Non-pigmented ciliary epithelial cell (primary cell): Measurements from ENCODE around the gene NUP188.

ENCODE experiments used
- DNase-seq: peaks from one replicate; pipeline ENCODE4 v3.0.0-alpha.2; 2010; ENCODE audit warnings: low read depth

The NUP188 gene

DNA sequence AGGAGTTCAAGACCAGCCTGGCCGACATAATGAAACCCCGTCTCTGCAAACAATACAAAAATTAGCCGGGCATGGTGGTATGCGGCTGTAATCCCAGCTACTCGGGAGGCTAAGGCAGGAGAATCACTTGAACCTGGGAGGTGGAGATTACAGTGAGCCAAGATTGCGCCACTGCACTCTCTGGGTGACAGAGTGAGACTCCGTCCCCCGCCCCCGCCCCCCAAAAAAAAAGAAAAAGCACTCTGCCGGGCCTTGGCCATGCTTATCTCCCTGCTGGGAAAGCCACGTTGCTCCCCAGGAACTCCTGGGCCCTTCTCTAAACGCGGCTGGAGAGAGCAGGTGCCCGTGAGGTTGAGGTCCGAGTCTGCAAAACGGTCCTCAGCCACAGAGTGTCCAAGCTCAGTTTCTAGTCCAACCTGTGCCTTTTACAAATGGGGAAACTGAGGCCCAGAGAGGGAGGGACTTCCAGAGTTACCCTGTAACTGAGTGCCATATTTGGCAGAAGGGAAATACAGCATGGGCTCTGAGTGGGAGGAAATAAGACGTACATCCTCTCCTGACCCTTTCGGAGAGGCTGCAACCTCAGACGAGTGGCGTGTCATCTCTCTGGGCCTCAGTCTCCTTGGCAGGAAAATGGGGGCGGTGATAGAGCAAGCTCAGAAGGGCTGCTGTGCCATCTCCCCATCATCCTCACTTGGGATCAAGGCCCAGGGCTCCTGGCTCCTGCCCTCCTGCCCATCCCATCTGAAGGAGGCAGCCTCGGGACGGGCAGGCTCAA is 33.3 kb upstream of the NUP188 start:
- no peak for DNase-seq

DNA sequence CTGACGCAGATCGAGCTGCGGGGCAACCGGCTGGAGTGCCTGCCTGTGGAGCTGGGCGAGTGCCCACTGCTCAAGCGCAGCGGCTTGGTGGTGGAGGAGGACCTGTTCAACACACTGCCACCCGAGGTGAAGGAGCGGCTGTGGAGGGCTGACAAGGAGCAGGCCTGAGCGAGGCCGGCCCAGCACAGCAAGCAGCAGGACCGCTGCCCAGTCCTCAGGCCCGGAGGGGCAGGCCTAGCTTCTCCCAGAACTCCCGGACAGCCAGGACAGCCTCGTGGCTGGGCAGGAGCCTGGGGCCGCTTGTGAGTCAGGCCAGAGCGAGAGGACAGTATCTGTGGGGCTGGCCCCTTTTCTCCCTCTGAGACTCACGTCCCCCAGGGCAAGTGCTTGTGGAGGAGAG is 31.3 kb upstream of the NUP188 start:
- no peak for DNase-seq

DNA sequence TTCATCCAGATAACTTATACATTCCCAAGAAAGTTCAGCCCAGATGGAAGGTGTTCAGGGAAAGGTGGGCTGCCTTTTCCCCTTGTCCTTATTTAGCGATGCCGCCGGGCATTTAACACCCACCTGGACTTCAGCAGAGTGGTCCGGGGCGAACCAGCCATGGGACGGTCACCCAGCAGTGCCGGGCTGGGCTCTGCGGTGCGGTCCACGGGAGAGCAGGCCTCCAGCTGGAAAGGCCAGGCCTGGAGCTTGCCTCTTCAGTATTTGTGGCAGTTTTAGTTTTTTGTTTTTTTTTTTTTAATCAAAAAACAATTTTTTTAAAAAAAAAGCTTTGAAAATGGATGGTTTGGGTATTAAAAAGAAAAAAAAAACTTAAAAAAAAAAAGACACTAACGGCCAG is 30.8 kb upstream of the NUP188 start:
- no peak for DNase-seq

DNA sequence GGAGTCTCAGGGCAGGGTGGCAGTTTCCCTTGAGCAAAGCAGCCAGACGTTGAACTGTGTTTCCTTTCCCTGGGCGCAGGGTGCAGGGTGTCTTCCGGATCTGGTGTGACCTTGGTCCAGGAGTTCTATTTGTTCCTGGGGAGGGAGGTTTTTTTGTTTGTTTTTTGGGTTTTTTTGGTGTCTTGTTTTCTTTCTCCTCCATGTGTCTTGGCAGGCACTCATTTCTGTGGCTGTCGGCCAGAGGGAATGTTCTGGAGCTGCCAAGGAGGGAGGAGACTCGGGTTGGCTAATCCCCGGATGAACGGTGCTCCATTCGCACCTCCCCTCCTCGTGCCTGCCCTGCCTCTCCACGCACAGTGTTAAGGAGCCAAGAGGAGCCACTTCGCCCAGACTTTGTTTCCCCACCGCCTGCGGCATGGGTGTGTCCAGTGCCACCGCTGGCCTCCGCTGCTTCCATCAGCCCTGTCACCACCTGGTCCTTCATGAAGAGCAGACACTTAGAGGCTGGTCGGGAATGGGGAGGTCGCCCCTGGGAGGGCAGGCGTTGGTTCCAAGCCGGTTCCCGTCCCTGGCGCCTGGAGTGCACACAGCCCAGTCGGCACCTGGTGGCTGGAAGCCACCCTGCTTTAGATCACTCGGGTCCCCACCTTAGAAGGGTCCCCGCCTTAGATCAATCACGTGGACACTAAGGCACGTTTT is 30.2 kb upstream of the NUP188 start:
- DNase-seq = no peak

DNA sequence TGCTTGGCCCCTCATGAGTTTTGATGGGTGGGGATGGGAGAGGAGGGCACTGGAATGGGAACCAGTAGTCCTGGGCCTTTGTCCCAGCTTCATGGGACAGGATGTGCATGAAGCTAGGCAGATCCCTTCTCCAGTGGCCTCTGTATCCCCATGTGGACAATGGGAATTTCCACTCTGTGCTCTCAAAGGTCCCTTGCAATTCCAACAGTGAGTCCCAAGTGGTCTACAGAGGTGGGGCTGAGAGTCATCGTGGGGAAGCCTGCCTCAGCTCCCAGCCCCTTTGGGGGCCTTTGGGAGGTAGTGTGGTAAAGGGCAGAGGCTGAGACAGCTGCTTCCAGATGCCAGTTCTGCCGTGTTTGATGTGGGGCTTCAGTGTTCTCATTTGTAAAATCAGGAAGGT is 28.6 kb upstream of the NUP188 start:
- no peak for DNase-seq

DNA sequence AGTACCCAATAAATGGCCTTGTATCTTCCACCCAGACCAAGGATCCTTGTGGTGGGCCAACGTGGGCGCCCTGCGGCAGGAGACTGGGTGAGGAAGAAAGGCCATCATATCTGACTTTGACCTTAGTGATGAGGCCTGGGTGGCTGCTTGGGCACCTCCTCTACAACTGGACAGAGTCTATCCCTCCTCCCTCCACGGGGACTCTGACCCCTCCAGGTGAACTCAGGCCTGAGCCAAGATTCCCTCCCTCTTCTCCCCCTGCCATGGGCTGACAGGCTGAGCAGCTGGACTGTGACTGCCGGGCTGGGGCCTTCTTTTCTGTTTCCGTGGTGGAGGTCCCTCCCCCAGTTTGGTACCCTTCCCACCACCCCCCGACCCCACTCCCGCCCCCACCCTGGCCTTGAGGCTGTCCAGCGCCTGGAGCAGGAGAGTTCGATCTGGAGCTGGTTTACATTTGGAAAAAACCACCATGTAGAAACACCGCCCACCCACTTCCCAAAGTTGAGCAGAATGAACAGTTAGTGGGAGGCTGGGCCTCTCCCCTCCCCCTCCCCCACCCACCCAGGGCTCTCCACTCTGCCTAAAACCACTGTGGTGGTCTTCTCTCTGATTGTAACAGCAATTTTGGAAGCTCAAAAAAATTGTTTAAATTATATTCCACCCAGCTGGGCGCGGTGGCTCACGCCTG is 28.0 kb upstream of the NUP188 start:
- DNase-seq = no peak

DNA sequence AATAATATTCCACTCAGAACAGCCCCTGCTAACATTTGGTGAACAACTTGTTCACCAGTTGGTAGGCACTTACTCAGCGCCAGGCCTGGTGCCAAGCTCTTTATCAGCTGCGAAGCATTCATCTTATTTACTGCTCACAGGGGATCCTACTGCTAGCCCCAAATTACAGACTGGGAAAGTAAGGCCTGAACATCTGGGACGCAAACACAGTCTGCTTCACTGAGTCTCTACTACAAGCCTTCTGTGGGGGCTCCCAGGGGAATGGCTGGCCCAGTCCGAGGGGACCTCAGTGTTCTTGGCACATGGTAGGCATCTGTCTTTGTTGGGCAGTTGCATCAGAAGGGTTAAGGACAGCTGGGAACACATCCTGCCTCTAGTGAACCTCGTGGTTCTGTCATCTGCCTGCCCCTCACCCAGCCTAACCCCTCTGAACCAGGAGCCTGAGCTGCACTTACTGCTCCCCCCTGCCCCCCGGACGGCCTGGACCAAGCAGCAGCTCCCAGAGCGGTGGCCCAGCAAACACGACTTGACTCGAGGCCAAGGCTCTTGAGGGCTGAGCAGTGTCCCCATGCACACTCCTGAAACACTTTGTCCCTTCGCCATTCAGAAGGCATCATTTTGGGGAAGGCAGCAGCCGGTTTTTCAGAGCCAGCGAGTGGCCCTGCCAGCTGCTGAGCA is 27.0 kb upstream of the NUP188 start, which contains the start of gene PHYHD1:
PHYHD1 (plus strand) TSS at position 602 of the 678 bp plus-strand sequence. CDS start 1,342 bp downstream, outside the sequence.
- no peak for DNase-seq

DNA sequence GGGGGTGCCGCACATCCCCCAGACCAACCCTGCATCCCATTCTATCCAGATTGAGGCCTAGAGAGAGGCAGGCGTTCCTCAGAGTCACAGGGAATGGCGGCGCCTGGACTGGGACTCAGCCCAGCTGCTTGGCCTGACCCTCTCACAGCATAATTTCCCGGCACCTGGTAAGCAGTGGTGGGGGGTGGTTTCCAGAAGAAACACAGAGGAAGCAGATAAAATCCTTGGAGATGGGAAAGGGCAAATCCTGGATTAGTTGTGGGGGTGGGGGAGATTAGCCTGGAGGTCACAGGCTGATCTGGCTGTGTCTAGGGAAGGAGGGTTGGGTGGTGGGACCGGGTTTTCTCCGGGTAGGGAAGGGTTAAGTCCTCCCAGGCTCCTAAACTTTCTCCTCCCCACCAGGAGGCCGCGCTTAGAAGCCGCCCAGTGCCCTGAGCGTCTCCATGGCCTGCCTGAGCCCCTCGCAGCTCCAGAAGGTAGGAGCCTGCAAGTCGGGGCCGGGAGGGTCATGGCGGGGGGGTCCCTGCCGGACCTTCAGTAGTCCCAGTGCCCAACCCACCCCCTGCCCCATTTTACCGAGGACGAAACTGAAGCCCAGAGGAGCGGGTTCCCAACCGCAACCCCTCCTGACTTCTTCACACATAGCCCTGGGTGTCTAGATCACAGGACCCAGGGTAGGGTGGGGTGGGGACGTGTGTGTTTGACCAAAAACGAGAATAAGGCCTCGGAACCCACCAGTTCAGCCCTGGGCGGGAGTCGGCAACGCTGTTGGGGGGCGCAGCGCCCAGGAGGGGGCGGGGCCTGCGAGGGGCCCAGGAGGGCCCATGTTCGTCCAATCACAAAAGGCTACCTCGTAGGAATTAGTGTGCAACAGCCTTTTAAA is 25.4 kb upstream of the NUP188 start:
- no peak for DNase-seq

DNA sequence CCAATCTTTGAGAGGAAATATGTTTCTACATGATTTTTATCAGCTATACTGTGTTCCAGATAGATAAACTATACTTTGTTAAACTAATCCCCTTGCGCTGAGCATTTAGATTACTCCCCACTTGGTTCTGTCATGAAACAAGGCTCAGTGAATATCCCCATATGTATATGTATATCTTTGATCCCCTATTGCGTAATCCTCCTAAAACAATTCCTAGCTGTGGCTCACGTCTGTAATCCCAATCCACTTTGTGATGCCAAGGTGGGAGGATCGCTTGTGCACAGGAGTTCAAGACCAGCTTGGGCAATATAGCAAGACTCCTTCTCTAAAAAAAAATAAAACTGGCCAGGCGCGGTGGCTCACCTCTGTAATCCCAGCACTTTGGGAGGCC is 24.0 kb upstream of the NUP188 start:
- DNase-seq = no peak

DNA sequence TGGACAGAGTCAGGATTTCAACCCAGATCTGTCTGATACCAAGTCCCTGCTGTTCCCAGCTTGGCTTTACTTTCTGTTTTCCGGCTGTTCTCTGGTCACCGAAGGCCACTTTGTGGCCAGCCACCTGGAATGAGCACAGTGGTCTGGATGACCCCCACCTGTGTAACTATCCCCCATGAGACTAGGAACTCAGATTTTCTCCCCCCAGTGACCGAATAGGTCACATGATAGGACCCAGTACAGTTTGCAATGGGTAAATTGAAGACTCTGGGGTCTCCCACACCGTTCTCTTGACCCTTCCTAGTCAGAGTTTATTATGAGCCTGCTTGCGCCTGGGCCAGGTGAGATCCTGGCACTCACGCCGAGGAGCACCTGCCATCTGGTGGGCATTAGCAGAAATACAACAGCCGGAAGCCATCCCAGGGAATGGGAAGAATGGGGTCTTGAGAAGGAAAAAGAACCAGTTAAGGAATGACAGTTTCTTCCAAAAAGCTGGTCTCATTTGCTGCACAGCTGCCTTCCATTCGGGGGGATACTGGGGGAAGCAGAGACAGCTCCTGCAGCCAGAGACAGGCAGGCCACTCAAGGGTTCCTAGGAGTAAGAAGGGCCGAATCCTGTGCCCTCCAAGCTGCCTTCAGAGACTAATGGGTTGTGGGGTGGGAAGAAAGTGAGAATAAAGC is 19.6 kb upstream of the NUP188 start:
- DNase-seq = no peak

DNA sequence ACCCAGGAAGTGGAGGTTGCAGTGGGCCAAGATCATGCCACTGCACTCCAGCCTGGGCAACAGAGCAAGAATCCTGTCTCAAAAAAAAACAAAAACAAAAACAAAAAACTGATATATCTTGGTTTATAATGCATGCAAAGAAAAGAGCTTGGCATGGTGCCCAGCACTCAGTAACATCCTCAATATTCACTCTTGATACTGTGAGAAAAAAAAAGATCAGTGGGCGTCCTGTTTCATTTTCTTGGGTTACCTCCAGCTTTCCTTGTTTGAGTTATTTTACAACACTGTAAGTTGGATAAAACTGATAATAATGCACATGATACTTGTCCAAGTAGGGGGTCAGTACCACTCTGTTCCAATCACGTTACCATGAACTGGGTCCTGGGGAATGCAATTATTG is 18.9 kb upstream of the NUP188 start:
- no peak for DNase-seq

DNA sequence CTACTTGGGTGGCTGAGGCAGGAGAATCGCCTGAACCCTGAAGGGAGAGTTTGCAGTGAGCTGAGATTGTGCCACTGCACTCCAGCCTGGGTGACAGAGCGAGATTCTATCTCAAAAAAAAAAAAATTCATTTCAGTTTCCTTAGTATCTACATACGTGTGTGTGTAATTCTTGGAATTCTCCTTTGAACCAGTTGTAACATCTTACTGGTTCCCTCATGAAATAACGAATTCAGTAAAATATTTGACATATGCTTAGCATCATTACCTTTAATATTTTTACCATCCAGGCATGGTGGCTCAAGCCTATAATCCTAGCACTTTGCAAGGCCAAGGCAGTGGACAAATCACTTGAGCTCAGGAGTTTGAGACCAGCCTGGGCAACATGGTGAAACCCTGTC is 17.9 kb upstream of the NUP188 start:
- DNase-seq = no peak

DNA sequence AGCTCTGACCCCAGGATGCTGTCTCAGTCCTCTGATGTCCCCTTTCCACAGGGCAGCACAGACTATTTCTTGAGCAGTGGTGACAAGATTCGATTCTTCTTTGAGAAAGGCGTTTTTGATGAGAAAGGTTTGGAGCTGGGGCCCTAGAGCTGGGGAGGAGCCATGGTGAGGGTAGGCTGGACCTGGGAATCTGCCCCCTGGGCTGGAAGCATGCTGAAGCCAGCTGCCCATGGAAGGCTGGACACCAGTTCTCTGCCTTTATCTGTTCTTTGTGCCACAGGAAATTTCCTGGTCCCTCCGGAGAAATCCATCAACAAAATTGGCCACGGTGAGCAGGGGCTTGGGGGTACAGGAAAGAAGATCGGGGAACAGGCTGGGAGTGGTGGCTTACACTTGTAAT is 13.8 kb upstream of the NUP188 start:
- DNase-seq = no peak

DNA sequence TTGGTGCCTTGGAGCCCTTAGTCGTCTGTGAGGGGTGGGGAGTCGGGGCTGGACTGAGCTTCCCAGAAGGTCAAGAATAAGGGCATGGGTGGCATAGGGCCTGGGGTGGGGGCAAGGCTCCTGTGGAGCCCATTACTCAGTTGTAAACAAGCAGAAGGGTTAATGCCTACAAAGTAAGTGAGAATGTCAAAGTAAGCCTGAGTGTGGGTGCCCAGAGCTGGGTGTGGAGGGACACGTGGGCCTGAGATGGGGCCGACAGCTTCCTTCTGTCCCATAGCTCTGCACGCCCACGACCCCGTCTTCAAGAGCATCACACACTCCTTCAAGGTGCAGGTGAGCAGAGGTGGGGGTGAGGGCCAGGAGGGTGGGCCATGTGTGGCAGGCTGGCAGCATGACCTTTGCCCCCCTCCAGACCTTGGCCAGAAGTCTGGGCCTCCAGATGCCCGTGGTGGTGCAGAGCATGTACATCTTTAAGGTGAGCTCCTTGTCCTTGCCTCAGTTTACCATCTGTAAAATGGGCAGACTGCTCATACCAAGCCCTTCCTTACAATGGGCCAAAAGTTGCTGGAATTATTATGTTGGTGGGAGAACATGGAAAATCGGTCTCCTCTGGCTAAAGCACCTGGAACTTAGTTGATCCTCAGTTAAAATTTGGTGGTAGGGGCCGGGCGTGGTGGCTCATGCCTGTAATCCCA is 11.2 kb upstream of the NUP188 start:
- no peak for DNase-seq

DNA sequence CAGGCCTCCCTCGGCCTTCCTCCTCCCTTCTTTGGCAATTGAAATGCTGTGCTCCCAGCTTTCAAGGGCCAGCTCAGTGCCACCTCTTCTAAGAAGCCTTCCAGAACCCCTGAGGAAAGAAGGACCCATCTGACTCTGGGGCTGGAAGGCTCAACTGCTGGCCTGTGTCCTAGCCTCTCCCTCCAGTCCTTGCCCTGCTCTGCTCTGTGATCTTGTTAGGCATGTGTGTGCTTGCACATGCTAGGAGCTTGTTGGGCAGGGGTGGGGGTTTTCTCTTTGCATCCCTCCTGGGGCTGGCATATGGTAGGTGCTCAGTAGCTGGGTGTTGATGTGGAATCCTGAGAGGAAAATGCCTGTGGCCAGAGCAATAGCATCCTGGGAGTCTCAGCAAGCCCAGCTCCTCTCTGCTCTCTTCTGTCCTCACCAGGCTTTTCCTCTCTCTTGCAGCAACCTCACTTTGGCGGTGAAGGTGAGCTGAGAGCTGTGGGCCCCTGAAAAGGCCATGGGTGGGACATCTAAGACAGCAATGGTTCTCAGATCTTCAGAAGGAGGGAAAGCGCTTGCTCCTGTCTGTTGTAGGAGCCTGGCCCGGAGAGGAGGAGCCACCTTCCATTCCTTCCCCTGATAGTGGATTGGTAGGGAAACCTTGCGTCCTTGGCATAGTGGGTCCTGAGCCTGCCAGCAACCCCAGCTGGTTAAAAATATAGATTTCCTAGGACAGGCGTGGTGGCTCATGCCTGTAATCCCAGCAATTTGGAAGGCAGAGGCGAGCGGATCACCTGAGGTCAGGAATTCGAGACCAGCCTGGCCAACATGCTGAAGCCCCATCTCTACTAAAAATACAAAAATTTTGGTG is 10.0 kb upstream of the NUP188 start:
- DNase-seq = no peak

DNA sequence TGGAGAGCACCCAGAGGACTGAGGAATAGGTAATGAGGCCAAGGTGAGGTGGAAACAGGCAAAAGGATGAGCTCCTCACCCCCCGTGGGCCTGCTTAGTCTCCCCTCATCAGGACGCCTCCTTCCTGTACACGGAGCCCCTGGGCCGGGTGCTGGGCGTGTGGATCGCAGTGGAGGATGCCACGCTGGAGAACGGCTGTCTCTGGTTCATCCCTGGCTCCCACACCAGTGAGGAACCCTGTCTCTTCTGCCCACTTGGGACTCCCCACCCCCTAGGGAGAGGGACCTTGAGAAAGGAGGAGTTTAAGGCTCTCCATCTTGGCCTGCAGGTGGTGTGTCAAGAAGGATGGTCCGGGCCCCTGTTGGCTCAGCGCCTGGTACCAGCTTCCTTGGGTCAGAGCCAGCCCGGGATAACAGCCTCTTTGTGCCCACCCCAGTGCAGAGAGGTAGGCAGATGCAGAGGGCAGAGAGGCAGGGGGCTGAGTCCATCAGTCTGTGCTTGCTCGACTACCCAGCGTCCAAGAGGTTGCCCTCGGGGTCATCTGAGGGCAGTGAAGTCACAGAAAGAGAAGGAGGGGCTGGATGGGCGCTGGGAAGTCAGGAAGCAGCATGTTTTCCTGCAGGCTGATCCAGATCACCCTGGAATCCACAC is 7.1 kb upstream of the NUP188 start:
- no peak for DNase-seq

DNA sequence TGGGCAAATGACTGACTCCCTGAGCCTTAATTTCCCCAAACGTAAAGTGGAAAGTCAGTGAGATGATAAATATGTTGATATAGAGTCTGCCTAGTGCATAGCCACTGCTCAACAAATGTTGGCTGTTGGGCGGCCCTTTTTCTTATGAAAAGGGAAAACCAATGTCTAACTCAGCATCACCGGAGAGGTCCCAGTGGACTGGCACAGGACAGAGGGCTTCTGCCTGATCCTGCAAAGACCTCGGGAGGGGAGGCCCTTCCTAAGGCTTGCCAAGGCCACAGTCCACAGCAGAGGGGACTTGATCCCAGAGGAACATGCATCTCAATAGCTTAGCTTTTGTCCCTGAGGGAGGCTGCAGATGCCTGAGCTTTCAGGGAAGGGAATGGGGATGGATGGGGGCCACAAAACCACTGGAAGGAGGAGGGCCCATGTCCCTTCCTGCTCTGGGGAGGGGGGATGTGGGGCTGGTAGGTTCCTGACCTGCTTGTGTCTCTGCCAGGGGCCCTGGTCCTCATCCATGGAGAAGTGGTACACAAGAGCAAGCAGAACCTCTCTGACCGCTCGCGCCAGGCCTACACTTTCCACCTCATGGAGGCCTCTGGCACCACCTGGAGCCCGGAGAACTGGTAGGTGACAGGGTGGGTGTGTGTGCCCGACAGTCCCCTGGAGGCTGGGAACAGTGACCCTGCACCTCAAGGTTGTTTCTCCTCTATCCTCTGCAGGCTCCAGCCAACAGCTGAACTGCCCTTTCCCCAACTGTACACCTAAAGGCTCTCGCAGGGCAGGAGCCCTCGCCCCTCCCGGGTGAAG is 6.3 kb upstream of the NUP188 start:
- no peak for DNase-seq
